HG02623 (cell line): Measurements from ENCODE around the gene COLQ.
"Not testable (repeated sequence)": the region's sequence is repeated elsewhere in the genome, so short reads cannot be mapped to it uniquely, and the experiment has no call there.

Experiments used
- ATAC-seq: cut with Tn5 transposase; IDR thresholded peaks from one replicate; pipeline ENCODE4 v1.9.1; 2021; ENCODE audit warnings: moderate library complexity; ENCODE audit not compliant: unreplicated experiment

COLQ gene

GRCh38 chr3:15430624-15431023, 90.9 kb downstream of the COLQ start:
- ATAC-seq = no peak

- ATAC-seq = no peak
Observed at GRCh38 chr3:15429080-15429479, 92.4 kb downstream of the COLQ start.

GRCh38 chr3:15428539-15428938, 93.0 kb downstream of the COLQ start:
- no peak for ATAC-seq

GRCh38 chr3:15427981-15428380, 93.5 kb downstream of the COLQ start:
- ATAC-seq = no peak

DNA sequence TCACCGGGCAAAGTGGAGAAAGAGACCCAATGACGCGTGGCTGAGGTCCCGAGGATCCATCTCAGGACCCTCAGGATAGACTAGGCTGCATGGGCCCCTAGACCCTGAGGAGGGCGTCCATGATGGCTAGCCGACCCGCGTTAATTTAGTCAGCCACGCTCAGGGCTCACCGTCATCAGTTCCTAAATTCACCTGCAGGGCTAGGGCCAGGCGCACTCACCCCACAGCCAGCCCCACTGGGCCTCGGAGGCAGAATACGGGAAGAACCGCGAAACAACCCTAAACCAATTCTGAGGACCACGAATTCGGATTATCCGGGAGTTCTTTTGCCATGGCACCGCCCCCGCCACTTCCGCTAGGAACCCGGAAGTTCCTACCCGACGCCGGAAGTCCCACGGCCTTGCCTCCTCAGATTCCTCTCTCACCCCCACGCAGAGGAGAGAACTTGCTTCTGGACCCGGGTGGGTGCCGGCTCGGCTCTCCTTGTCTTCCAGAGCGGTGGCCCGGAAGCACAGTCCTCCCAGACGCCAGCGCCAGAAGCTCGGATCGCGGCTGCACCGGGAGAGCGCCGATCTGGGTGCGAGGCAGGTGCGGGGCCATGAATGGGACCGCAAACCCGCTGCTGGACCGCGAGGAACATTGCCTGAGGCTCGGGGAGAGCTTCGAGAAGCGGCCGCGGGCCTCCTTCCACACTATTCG, 94.2 kb downstream of the COLQ start, which contains the start of the genes EAF1 and METTL6:
TSS of gene EAF1 (plus strand) at position 417 of the 699 bp plus-strand sequence. CDS start at position 599, 182 bp downstream.
TSS of gene METTL6 (minus strand) at position 363 of the 699 bp plus-strand sequence. CDS start 1,033 bp downstream, outside the sequence.
- ATAC-seq = peak; percentile 91

- ATAC-seq = no peak
Observed at GRCh38 chr3:15426579-15427118, 94.9 kb downstream of the COLQ start.

GRCh38 chr3:15420871-15421270, 100.6 kb downstream of the COLQ start:
- no peak for ATAC-seq

DNA sequence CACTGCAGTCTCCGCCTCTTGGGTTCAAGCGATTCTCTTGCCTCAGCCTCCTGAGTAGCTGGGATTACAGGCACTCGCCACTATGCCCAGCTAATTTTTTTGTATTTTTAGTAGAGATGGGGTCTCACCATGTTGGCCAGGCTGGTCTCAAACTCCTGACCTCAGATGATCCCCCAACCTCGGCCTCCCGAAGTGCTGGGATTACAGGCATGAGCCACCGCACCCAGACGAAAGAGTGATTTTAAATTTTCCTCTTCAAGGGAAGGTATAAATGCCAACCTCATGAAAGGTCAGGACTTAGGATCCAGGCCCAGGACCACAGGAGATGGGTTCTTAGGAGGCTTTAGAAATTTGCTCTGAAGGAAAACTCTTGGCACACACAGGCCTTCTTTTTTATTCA, 110.5 kb downstream of the COLQ start:
- not testable (repeated sequence) for ATAC-seq

DNA sequence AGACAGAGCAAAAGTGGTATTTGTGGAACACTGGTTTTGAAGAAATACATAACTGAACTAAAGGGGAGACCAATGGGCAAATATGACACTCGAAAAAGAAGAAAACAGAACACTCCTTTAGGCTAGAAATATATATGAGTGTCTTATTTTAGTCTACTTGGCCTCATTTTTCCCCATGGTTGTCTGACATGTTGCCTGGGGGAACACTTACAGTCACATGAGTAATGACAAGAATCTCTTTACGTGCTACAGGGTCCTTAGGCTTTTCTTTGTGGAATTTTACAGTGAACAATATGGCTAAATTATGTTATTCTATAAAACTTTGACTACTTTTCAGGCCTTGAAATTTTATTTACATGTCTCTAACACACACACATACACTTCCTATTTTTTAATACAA, 111.7 kb downstream of the COLQ start:
- ATAC-seq = no peak

DNA sequence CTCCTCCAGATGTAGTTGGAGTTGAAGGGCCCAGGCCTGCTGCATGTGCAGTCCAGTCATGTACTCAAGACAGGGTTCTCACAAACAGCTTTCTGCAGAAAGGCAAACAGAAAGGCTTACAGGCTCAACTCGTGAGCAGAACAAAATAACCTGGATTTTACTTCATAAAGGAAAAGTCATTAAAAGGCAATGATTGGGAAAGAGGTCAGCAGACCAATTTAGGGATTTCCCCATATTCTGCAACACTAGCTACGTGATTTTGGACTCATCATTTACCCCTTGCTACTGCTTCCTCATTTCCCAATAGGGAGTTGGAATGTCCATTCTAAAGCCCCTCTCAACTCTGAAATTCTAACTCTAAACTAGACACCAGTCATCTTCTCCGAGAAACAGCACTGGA, 112.3 kb downstream of the COLQ start:
- no peak for ATAC-seq

GRCh38 chr3:15405448-15406050, 116.0 kb downstream of the COLQ start:
- no peak for ATAC-seq

GRCh38 chr3:15404767-15405166, 116.7 kb downstream of the COLQ start:
- no peak for ATAC-seq

DNA sequence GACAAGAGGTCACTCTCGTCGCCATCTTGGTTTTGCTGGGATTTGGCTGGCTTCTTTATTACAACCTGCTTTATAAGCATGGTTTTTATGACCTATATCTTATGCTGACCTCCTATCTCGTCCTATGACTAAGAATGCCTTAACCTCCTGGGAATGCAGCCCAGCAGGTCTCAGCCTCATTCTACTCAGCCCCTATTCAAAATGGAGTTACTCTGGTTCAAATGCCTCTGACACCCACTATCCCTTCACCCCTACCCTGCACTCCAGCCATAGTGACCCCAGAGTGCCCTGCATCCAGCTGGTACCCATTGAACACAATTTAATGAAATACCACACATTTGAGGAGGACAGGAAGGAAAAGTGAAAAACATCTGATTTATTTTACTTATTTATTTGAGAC, 117.5 kb downstream of the COLQ start:
- no peak for ATAC-seq

GRCh38 chr3:15403495-15403894, 118.0 kb downstream of the COLQ start:
- no peak for ATAC-seq

- ATAC-seq = no peak
Observed at GRCh38 chr3:15401936-15402335, 119.6 kb downstream of the COLQ start.
